Measurements from ENCODE around the gene KATNB1. TPM values are rescaled to one million over a fixed set of nuclear protein-coding genes. Genes with fewer than 3 reads are reported as not detected.
"Not testable (repeated sequence)": the region's sequence is repeated elsewhere in the genome, so short reads cannot be mapped to it uniquely, and the experiment has no call there.

The KATNB1 gene
- total RNA-seq, 1 donor from 2014 or later = 18.0 TPM

- H3K36me3 ChIP-seq = no peaks in the 10 kb centered on the region
- H3K27me3 ChIP-seq (ENCODE audit: low read depth) = no peaks in the 10 kb centered on the region
- ATAC-seq (no peak), DNase-seq (no peak)
- intact Hi-C loops (cut with DNase I) = no loop called here
- TF ChIP-seq, protein P1, sequence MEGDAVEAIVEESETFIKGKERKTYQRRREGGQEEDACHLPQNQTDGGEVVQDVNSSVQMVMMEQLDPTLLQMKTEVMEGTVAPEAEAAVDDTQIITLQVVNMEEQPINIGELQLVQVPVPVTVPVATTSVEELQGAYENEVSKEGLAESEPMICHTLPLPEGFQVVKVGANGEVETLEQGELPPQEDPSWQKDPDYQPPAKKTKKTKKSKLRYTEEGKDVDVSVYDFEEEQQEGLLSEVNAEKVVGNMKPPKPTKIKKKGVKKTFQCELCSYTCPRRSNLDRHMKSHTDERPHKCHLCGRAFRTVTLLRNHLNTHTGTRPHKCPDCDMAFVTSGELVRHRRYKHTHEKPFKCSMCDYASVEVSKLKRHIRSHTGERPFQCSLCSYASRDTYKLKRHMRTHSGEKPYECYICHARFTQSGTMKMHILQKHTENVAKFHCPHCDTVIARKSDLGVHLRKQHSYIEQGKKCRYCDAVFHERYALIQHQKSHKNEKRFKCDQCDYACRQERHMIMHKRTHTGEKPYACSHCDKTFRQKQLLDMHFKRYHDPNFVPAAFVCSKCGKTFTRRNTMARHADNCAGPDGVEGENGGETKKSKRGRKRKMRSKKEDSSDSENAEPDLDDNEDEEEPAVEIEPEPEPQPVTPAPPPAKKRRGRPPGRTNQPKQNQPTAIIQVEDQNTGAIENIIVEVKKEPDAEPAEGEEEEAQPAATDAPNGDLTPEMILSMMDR (IDR thresholded peaks at IDR 0.05) = no peak
- no peaks in the 10 kb centered on the region for H3K9me3 ChIP-seq
- H3K4me3 ChIP-seq = no peak overlapping the region
- H3K27ac ChIP-seq = no peak overlapping the region
- no peaks in the 10 kb centered on the region for H3K4me1 ChIP-seq
Observed at GRCh38 chr16:57728336-57729181, 7.0 kb upstream of the KATNB1 start.

GRCh38 chr16:57729182-57729484 is 6.4 kb upstream of the KATNB1 start:
- no peak for ATAC-seq

DNA sequence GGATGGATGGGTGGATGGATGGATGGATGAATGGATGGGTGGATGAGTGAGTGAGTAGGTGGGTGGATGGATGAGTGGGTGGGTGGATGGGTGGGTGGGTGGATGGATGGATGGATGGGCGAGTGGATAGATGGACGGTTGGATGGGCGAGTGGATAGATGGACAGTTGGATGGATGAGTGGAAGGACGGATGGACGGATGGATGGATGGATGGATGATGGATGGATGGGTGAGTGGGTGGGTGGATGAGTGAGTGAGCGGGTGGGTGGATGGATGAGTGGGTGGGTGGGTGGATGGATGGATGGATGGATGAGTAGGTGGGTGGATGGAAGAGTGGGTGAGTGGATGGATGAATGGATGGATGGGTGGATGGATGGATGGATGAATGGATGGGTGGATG is 5.7 kb upstream of the KATNB1 start:
- H3K4me1 ChIP-seq; H3K36me3 ChIP-seq; ATAC-seq; H3K9me3 ChIP-seq; H3K27me3 ChIP-seq (ENCODE audit: low read depth); H3K27ac ChIP-seq; H3K4me3 ChIP-seq; DNase-seq; intact Hi-C loops (cut with DNase I): not testable (repeated sequence)

More at GRCh38 chr16:57729182-57729484, 6.4 kb upstream of the KATNB1 start:
- no peaks in the 10 kb centered on the region for H3K36me3 ChIP-seq
- DNase-seq = no peak
- intact Hi-C loops (cut with DNase I) = no loop called here
- no peaks in the 10 kb centered on the region for H3K27me3 ChIP-seq (ENCODE audit: low read depth)
- no peaks in the 10 kb centered on the region for H3K9me3 ChIP-seq
- H3K4me1 ChIP-seq = peaks cover 1% of the 10 kb centered on the region
- no peak overlapping the region for H3K27ac ChIP-seq
- H3K4me3 ChIP-seq = no peak overlapping the region
- TF ChIP-seq, protein P1 (IDR thresholded peaks at IDR 0.05) = no peak

- Histone ChIP-seq H3K4me1 (peaks cover 7% of the 10 kb centered on the region), H3K36me3 (no peaks in the 10 kb centered on the region), H3K27me3 (ENCODE audit: low read depth) (no peaks in the 10 kb centered on the region), H3K4me3 (no peak overlapping the region), H3K27ac (no peak overlapping the region), H3K9me3 (no peaks in the 10 kb centered on the region)
- ATAC-seq = no peak
- intact Hi-C loops (cut with DNase I) = no loop called here
- TF ChIP-seq, protein P1 (IDR thresholded peaks at IDR 0.05) = no peak
- DNase-seq = no peak
Observed at GRCh38 chr16:57730771-57731730, 4.5 kb upstream of the KATNB1 start.

- H3K36me3 ChIP-seq = no peaks in the 10 kb centered on the region
- H3K4me1 ChIP-seq = peaks cover 17% of the 10 kb centered on the region
- no peak overlapping the region for H3K27ac ChIP-seq
- ATAC-seq = no peak
- intact Hi-C loops (cut with DNase I) = no loop called here
- H3K9me3 ChIP-seq = no peaks in the 10 kb centered on the region
- no peak overlapping the region for H3K4me3 ChIP-seq
- TF ChIP-seq, protein P1 (IDR thresholded peaks at IDR 0.05) = no peak
- DNase-seq = no peak
- H3K27me3 ChIP-seq (ENCODE audit: low read depth) = no peaks in the 10 kb centered on the region
Observed at GRCh38 chr16:57732037-57732436, 3.5 kb upstream of the KATNB1 start.

Data from lower lobe of right lung (tissue), 2 donors.